A172 (cell line): Measurements from ENCODE around the gene SLC19A3. TPM values are rescaled to one million over a fixed set of nuclear protein-coding genes. Genes with fewer than 3 reads are reported as not detected.
A peak's percentile ranks its signal among the peaks of the same experiment; 100 is the strongest.
"Not testable (repeated sequence)": the region's sequence is repeated elsewhere in the genome, so short reads cannot be mapped to it uniquely, and the experiment has no call there.

ENCODE experiments used
- DNase-seq: peaks from one replicate; pipeline ENCODE4 v3.0.0-alpha.2; 2015; ENCODE audit warnings: low spot score
- total RNA-seq: library from RNA; depleted of rRNA; stranded (reverse); fragments of >200 nt; shearing (Covaris generic); gene quantifications from 2 replicates; pipeline ENCODE4 v1.2.3, GENCODE V29; 2014

Gene SLC19A3
- total RNA-seq, 1 experiment from 2014 or later = 0.07 TPM

- peak; percentile 40 for DNase-seq
These were observed 14.5 kb downstream of the SLC19A3 start for GRCh38 chr2:227703280-227703732.

DNA sequence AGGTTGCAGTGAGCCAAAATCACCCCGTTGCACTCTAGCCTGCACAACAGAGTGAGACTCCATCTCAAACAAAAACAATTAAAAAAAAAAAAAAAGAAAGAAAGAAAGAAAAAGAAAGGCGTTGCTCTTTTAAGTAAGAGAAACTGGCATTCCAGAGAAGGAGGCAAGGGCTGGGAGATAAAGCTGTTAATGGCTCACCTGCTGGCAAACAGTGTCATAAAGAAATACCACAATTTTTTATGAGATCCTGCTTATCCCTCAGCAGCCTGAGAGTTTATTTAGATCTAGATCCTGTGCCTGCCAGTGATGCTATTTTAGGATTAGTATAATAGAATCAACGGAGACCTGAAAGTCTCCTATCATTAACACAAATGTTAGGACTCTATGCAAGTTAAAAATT, 16.3 kb downstream of the SLC19A3 start:
- DNase-seq = peak; percentile 19

- no peak for DNase-seq
These were observed 20.7 kb downstream of the SLC19A3 start for GRCh38 chr2:227696990-227697679.

GRCh38 chr2:227687189-227687588, 30.6 kb downstream of the SLC19A3 start:
- no peak for DNase-seq

- DNase-seq = no peak
These were observed 33.6 kb downstream of the SLC19A3 start for GRCh38 chr2:227684258-227684657.

- no peak for DNase-seq
These were observed 39.9 kb downstream of the SLC19A3 start for GRCh38 chr2:227677928-227678327.

DNA sequence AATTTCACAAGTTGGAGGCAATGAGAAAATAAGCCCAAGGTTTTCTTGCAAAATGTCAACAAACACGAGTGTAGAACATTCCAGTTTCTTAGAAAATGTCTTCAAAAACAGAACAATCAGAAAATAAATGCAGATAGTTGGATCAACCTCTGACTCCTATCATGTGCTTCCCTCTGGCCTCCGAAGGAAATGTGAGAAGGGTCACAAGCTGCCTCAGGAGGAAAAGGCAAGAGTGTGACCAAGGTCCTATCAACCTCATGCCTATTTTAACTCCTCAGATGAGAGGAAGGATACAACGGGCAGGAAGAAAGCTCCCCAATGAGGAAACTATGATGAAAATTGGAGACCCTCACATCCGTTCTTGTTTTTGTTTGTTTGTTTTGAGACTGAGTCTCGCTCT, 43.3 kb downstream of the SLC19A3 start:
- no peak for DNase-seq

GRCh38 chr2:227673620-227674019, 44.2 kb downstream of the SLC19A3 start:
- not testable (repeated sequence) for DNase-seq

GRCh38 chr2:227671170-227671905, 46.5 kb downstream of the SLC19A3 start:
- DNase-seq = no peak

- DNase-seq = not testable (repeated sequence)
These were observed 51.1 kb downstream of the SLC19A3 start, which contains the start of gene SCYGR5 for GRCh38 chr2:227666631-227667170. Gene SCYGR5 (plus strand): TSS chr2:227666804. CDS start chr2:227666804, 0 bp downstream.

DNA sequence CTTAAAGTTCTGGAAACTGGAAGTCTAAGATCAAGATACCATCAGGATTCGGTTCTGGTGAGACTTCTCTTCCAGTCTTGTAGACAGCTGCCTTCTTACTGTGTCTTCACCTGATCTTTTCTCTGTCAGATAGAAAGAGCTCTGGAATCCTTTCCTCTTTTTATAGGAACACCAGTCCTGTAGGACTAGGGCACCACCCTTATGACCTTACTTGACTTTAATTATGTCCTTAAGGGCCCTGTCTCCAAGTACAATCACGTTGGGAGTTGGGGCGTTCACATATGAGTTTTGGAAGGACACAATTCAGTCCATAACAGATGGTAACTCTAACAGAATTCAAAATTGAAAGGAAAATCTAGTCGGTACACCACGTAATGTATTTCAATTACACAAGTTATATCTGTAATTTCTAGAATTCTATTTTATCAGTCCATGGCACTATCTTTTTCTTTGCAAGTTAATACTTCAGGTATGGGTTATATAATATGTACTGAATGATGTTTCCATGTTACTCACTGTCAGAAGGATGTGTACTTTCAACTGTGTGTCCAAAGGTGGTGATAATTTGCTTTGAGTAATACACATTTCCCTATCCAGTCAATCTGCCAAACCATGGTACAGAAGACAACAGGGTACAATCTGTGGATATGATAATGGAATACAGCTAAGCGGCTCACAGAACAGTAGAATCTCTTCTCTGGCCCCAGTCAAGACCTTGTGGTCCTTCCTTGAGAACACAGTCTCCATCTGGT, 52.5 kb downstream of the SLC19A3 start:
- no peak for DNase-seq

- no peak for DNase-seq
These were observed 56.0 kb downstream of the SLC19A3 start for GRCh38 chr2:227661827-227662226.

- DNase-seq = no peak
These were observed 56.7 kb downstream of the SLC19A3 start for GRCh38 chr2:227661025-227661649.

DNA sequence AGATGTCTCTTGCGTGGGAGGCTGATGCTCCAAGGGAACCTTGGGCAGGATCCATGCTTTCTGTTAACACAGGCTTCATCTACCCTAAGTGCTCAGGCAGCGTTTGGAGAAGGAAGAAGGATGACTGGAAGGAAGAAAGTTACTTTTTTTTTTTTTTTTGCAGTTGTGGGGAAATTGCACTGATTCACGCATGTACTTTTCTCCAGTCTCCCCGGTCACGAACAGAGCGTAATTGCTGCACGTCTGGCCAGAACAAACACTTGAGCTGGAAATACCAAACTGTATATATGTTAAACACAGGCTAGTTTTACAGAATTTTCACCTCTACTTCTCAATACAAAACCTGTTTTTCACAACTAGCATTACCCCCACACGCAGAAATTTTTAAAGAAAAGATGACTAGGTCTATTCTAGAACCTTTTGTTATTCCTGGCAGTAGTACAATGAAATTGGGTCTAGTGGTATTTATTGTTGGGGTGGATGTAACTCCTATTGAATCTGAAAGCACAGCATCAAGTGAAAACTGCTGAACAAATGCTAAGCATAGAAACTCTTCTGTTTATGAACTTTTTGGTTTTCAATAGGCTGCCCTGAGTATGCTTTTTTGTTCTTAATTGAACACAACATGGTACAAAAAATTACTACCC, 60.5 kb downstream of the SLC19A3 start:
- DNase-seq = no peak

GRCh38 chr2:227655454-227655853, 62.4 kb downstream of the SLC19A3 start:
- peak; percentile 86 for DNase-seq

DNA sequence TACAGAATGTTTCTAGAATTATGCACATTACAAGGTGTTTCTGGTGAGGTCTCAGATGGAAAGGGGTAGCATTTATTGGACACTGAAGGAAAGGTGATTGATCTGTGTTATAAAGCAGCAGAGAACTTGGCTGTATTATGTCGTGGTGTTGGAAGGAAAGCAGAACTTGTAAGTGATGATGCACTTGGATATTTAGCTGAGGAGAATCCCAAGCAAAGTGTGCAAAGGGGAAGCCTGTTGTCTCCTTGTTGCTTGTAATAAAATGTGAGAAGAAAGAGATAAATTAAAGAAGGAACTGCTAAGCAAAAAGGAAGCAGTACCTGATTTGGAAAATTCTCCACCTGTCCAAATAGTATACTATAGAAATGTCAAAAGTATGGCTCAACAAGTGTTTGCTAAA, 63.4 kb downstream of the SLC19A3 start:
- DNase-seq = no peak

- DNase-seq = peak; percentile 19
These were observed 64.4 kb downstream of the SLC19A3 start for GRCh38 chr2:227653419-227653818.

GRCh38 chr2:227643990-227644551, 73.8 kb downstream of the SLC19A3 start:
- no peak for DNase-seq

DNA sequence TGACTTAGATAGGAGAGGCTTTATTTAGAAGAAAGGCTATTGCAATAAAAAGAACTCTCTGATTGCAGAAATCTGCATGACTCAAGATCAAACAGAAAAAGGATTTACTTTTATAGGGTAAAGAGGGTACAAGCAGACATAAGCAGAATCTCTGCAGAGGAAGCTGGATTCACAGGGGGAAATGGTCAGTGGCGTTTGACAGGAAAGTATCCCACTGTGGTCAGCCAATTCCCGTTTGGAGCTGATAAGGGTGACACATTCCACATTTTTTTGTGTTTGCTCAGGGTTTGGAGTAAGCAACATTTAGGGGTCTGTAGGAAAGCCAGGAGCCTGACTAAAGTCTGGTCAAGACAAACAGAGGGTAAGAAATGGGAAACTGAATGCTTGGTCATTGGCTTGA, 75.2 kb downstream of the SLC19A3 start:
- DNase-seq = no peak

GRCh38 chr2:227634201-227634600, 83.6 kb downstream of the SLC19A3 start:
- DNase-seq = no peak
